Activated T-helper 17 cell treated with anti-CD3 and anti-CD28 coated beads, Interleukin-2, amount 50 U/mL, for 72 hours (primary cell): Measurements from ENCODE around the gene ACOX3. TPM values are rescaled to one million over a fixed set of nuclear protein-coding genes. Genes with fewer than 3 reads are reported as not detected.
A peak's percentile ranks its signal among the peaks of the same experiment; 100 is the strongest.
"Not testable (repeated sequence)": the region's sequence is repeated elsewhere in the genome, so short reads cannot be mapped to it uniquely, and the experiment has no call there.

Experiments
- ATAC-seq: fragments of 150-1000 bp; cut with Tn5 transposase; replicated peaks from 2 replicates; pipeline ENCODE4 v1.10.0; 2021; ENCODE audit warnings: mild to moderate bottlenecking, moderate library complexity
- H3K27ac Mint-ChIP-seq: one replicate; pipeline ENCODE4 v1.8.0; 2022; ENCODE audit warnings: mixed read lengths
- H3K27me3 Mint-ChIP-seq: one replicate; pipeline ENCODE4 v1.8.0; 2022; ENCODE audit warnings: mixed read lengths
- H3K36me3 Mint-ChIP-seq: one replicate; pipeline ENCODE4 v1.8.0; 2022; ENCODE audit warnings: low read depth, mild to moderate bottlenecking, mixed read lengths
- H3K4me1 Mint-ChIP-seq: one replicate; pipeline ENCODE4 v1.8.0; 2022; ENCODE audit warnings: mixed read lengths
- H3K4me3 Mint-ChIP-seq: one replicate; pipeline ENCODE4 v1.8.0; 2022; ENCODE audit warnings: mild to moderate bottlenecking, mixed read lengths
- H3K9me3 Mint-ChIP-seq: one replicate; pipeline ENCODE4 v1.8.0; 2022; ENCODE audit warnings: mixed read lengths
- total RNA-seq, 2 donors: library from RNA; stranded (reverse); gene quantifications; one replicate each; pipeline ENCODE4 v1.2.3, GENCODE V29; 2022

Gene ACOX3
- total RNA-seq, 2 donors from 2014 or later, result 34.4 to 63.6 TPM

DNA sequence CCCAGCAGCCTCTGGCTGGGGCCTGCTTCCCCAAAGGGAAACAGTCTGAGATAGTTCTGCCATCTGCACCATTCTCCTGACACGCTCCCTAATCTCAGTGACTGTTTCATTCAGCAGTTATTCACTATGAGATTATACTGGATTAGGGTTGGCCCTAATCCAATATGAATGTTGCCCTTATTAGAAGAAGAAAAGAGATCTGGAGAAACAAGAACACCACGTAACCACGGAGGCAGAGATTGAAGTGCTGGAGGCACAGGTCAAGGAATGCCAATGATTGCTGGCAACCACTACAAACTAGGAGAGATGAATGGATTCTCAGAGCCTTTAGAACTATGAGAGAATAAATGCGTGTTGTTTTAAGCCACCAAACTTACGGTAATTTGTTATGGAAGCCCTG lies 7.4 kb downstream of the ACOX3 start:
- Mint-ChIP-seq H3K27ac (no peak overlapping the region), H3K9me3 (no peaks in the 10 kb centered on the region), H3K4me3 (no peak overlapping the region), H3K36me3 (peaks cover 11% of the 10 kb centered on the region), H3K4me1 (peaks cover 19% of the 10 kb centered on the region), H3K27me3 (no peaks in the 10 kb centered on the region)
- no peak for ATAC-seq

DNA sequence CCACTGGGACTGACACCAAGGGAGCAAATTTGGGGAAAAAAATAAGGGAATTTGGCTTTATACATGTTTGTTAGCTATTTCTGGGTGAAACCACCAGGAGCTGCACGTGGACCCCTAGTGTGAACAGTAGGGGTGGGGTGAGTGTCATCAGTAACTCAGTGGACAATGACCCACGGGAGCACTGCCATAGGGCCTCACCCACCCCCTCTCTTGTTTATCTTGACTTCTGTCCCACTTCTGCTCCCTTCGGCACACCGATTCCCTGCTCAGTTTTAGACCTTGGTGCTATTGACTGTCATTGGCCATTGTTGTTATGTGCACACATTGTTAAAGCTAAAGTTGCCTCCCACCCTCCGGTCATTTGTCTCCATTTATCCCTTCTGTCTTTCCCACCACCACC lies 9.0 kb downstream of the ACOX3 start:
- no peak overlapping the region for H3K4me3 Mint-ChIP-seq
- peaks cover 23% of the 10 kb centered on the region for H3K36me3 Mint-ChIP-seq
- H3K27me3 Mint-ChIP-seq, result no peaks in the 10 kb centered on the region
- no peaks in the 10 kb centered on the region for H3K9me3 Mint-ChIP-seq
- no peak for ATAC-seq
- H3K4me1 Mint-ChIP-seq, result peaks cover 13% of the 10 kb centered on the region
- no peak overlapping the region for H3K27ac Mint-ChIP-seq

DNA sequence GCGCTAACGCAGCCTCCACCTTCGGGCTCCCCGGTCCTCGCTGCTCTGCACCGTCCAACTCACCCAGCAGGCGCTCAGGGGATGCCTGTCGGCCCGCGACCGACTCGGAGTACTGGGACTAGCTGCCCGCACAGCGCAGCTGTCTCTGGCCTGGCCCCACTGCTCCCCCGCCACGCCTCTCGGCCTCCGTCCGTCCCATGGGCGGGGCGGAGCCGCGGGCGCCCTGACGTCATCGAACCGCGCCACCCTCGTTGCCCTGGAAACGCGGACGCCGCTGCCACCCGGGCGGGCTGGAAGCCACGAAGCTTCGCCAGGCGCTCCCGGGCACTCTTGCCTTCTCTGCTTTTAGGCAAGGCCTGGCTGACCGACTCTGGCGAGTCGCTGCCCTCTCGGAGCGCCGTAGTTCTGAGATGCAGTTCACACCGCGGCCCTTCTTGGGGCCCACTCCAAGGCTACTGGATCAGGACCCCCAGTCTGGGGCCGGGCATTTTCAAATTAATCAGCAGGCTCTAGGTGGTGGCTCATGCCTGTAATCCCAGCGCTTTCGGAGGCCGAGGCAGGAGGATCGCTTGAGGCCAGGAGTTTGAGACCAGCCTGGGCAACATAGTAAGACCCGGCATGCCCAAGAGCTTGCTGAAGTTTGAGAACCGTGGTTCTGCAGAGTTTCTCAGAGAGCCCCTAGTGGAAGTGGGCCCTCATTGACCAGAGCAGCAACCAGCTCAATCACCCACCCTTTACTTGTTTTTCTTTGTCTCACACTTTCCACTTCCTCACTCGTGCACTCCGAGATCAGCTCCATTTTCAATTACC lies 12.0 kb downstream of the ACOX3 start:
- Mint-ChIP-seq H3K4me1 (peaks cover 11% of the 10 kb centered on the region), H3K4me3 (peak overlapping the region; percentile 88), H3K27ac (peak overlapping the region; percentile 94), H3K27me3 (no peaks in the 10 kb centered on the region), H3K9me3 (no peaks in the 10 kb centered on the region), H3K36me3 (peaks cover 38% of the 10 kb centered on the region)
- peak; percentile 99 for ATAC-seq

DNA sequence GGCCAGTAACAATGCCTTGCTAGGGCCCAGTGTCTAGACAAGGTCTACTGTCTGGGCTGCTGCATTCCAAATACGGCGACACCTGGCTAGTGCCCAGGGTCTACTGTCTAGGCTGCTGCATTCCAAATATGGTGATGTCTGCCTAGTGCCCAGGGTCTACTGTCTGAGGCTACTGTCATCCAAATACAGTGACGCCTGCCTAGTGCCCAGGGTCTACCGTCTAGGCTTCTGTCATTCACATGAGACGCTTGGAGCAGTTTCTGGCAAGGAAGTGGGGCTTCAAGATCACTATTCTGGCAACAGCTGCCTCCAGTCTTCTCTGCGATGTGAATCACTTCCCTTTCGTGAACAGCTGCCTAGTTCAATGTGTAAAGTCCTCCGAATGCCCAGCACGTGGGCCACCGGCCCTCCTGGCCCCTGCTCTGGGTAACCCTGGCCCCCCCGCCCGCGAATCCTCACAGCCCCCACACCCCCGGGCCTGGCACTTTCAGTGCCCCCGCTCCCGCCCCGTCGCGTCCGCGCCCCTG lies 12.7 kb downstream of the ACOX3 start:
- Mint-ChIP-seq H3K9me3 (no peaks in the 10 kb centered on the region), H3K27me3 (no peaks in the 10 kb centered on the region), H3K4me1 (peaks cover 11% of the 10 kb centered on the region), H3K4me3 (peak overlapping the region; percentile 88), H3K36me3 (peaks cover 38% of the 10 kb centered on the region), H3K27ac (peak overlapping the region; percentile 94)
- ATAC-seq, result peak; percentile 67

DNA sequence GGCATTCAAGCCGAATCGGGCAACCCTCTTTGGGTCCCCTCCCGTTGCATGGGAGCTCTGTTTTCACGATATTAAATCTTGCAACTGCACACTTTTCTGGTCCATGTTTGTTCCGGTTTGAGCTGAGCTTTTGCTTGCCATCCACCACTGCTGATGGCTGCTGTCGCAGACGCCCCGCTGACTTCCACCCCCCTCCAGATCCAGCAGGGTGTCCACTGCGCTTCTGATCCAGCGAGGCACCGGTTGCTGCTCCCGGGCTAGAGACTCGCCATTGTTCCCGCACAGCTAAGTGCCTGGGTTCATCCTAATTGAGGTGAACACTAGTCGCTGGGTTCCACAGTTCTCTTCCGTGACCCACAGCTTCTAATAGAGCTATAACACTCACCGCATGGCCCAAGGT lies 13.3 kb downstream of the ACOX3 start:
- peaks cover 11% of the 10 kb centered on the region for H3K4me1 Mint-ChIP-seq
- peaks cover 38% of the 10 kb centered on the region for H3K36me3 Mint-ChIP-seq
- ATAC-seq, result no peak
- H3K27ac Mint-ChIP-seq, result peak overlapping the region; percentile 94
- peak overlapping the region; percentile 88 for H3K4me3 Mint-ChIP-seq
- no peaks in the 10 kb centered on the region for H3K27me3 Mint-ChIP-seq
- H3K9me3 Mint-ChIP-seq, result no peaks in the 10 kb centered on the region

DNA sequence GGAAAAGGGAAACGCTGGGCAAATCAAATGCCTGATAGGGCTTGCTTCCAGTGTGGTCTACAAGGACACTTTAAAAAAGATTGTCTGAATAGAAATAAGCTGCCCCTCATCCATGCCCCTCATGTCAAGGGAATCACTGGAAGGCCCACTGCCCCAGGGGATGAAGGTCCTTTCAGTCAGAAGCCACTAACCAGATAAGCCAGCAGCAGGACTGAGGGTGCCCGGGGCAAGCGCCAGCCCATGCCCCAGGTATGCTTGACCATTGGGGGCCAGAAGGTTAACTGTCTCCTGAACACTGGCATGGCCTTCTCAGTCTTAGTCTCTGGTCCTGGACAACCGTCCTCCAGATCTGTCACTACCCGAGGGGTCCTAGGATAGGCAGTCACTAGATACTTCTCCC lies 17.7 kb downstream of the ACOX3 start:
- Mint-ChIP-seq H3K27me3 (no peaks in the 10 kb centered on the region), H3K36me3 (peaks cover 49% of the 10 kb centered on the region), H3K4me3 (no peak overlapping the region), H3K27ac (peak overlapping the region; percentile 97), H3K4me1 (peaks cover 40% of the 10 kb centered on the region), H3K9me3 (no peaks in the 10 kb centered on the region)
- ATAC-seq, result no peak

DNA sequence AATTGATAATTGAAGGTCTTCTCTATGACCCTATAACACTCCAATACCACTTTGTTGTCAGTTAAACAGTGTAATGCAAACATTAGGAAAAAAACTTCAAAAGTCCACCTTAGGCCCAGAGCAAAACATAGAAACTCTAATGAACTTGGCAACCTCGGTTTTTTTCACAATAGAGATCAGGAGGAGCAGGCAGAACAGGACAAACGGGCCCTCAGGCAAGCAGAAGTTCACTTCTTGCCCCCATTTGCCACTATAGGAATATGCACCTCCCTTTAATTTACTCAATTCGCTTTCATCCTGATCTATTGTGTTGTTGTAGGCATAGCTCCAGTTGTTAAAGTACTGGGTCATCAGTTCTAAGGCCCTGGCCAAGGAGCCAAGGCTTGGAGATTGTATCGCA lies 18.2 kb downstream of the ACOX3 start:
- Mint-ChIP-seq H3K36me3 (peaks cover 49% of the 10 kb centered on the region), H3K4me1 (peaks cover 44% of the 10 kb centered on the region), H3K4me3 (peak overlapping the region; percentile 73), H3K27me3 (no peaks in the 10 kb centered on the region), H3K27ac (peak overlapping the region; percentile 97), H3K9me3 (no peaks in the 10 kb centered on the region)
- no peak for ATAC-seq

DNA sequence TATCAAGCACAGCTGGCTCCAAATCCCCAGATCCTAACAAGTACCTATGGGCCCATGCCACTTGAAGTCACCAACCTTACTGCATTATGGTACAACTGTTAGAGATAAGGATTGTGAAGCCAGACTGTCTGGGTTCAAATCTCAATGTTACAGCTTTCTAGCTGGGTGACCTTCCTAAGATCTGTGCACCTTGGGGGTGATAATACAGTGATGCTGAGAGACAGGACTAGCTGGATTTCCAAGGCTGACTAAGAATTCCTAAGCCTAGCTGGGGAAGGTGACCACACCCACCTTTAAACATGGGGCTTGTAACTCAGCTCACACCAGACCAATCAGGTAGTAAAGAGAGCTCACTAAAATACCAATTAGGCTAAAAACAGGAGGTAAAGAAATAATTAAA lies 20.4 kb downstream of the ACOX3 start:
- not testable (repeated sequence) for H3K27me3 Mint-ChIP-seq, H3K9me3 Mint-ChIP-seq, ATAC-seq
- H3K4me3 Mint-ChIP-seq, result peak overlapping the region; percentile 73
- peak overlapping the region; percentile 97 for H3K27ac Mint-ChIP-seq
- peaks cover 60% of the 10 kb centered on the region for H3K36me3 Mint-ChIP-seq
- peaks cover 34% of the 10 kb centered on the region for H3K4me1 Mint-ChIP-seq

DNA sequence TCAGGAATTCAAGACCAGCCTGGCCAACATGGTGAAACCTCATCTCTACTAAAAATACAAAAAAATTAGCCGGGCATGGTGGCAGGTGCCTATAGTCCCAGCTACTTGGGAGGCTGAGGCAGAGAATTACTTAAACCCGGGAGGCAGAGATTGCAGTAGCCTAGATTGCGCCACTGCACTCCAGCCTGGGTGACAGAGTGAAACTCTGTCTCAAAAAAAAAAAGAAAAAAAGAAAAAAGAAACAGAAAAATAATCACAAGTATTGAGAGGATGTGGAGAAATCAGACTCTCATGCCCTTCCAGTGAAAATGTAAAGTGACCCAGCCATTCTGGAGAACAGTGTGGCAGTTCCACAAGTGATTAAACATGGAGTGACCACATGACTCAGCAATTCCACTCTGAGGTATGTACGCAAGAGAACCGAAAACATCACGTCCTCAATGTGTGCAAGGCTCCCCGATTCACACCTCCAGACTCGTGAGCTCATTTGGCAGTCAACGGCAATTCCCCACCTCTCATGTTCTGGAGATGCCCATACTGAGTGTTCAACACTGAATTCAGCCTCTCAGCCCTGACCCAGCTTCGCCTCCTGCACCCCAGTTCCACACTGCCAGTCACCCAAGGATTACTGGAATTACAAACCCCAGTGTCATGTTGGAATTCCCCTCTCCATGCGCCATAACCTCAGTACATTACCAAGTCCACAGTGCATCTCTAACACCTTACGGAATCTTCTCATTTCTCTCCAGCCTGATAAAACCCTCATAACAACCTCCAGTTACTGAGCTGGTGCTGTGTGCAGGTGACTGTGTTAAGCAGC lies 21.1 kb downstream of the ACOX3 start:
- ATAC-seq, result peak; percentile 96
- H3K4me3 Mint-ChIP-seq, result peak overlapping the region; percentile 73
- H3K36me3 Mint-ChIP-seq, result peaks cover 60% of the 10 kb centered on the region
- H3K4me1 Mint-ChIP-seq, result peaks cover 41% of the 10 kb centered on the region
- peak overlapping the region; percentile 97 for H3K27ac Mint-ChIP-seq
- no peaks in the 10 kb centered on the region for H3K9me3 Mint-ChIP-seq
- no peaks in the 10 kb centered on the region for H3K27me3 Mint-ChIP-seq

DNA sequence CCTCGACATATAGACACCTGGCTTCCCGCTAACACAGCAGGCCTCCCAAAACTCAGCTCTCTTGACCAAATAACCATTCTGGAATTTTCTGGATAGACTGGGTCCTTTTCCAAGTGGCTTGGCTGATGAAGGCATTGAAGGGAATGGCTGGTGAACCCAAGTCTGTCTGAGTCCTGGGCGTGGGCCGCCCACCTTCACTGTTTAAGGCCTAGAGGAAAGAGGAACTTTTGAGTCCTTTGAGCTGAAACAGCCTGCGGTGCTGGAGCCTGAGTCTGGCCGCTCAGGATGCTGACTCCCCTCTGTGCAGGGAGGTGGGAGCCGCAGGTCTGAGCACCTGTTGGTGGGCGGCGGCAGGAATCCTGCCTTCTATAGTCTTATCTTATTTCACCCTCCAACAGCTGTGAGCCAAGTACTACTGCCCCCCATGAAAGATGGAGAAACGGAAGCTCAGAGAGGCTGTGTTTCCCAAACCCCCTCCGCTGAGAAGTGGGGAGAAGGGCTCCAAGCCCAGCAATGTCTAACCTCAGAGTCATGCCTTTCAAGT lies 23.4 kb downstream of the ACOX3 start:
- H3K27ac Mint-ChIP-seq, result peak overlapping the region; percentile 97

DNA sequence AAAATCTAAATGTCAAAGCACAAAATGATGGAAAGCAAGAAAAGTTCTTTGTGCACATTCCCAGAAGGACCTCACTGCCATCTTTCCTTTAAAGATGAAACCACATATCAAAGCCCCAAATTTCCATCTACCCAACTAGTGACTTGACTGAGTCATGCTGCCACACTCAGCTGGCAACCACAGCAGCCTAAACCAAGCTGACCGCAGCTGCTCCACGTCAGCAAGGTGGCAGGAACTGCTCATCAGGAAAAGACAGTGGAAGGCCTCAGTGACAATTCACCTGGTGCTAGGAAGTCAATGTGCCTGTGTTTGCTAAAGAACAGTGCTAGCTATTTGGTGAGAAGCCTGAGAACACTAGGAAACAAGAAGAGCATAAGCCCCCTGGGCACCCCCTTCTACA lies 26.1 kb downstream of the ACOX3 start:
- ATAC-seq, result peak; percentile 88
- Mint-ChIP-seq H3K4me3 (peak overlapping the region; percentile 68), H3K27ac (peak overlapping the region; percentile 96)

More for the DNA sequence above, 23.4 kb downstream of the ACOX3 start:
- Mint-ChIP-seq H3K27me3 (no peaks in the 10 kb centered on the region), H3K9me3 (no peaks in the 10 kb centered on the region), H3K4me3 (peak overlapping the region; percentile 12), H3K36me3 (peaks cover 74% of the 10 kb centered on the region), H3K4me1 (peaks cover 53% of the 10 kb centered on the region)
- no peak for ATAC-seq

DNA sequence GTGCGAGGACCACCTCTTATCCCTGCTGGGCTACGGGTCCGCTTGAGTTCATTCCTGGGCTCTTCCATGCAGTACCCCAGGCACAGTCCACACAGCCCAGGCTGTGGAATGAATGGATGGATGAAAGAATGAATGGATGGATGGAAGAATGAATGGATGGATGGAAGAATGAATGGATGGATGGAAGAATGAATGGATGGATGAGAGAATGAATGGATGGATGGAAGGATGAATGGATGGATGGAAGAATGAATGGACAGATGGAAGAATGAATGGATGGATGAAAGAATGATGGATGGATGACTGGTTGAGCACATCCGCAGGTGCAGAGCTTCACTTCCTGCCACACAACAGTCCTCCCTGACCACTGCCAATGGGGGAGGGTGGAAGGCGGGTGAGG lies 28.2 kb downstream of the ACOX3 start:
- Mint-ChIP-seq H3K36me3 (peaks cover 89% of the 10 kb centered on the region), H3K9me3 (no peaks in the 10 kb centered on the region), H3K4me3 (no peak overlapping the region), H3K27ac (peak overlapping the region; percentile 12), H3K4me1 (peaks cover 31% of the 10 kb centered on the region), H3K27me3 (no peaks in the 10 kb centered on the region)
- ATAC-seq, result no peak

More for the DNA sequence above, 26.1 kb downstream of the ACOX3 start:
- Mint-ChIP-seq H3K27me3 (no peaks in the 10 kb centered on the region), H3K4me1 (peaks cover 37% of the 10 kb centered on the region), H3K36me3 (peaks cover 80% of the 10 kb centered on the region), H3K9me3 (no peaks in the 10 kb centered on the region)

DNA sequence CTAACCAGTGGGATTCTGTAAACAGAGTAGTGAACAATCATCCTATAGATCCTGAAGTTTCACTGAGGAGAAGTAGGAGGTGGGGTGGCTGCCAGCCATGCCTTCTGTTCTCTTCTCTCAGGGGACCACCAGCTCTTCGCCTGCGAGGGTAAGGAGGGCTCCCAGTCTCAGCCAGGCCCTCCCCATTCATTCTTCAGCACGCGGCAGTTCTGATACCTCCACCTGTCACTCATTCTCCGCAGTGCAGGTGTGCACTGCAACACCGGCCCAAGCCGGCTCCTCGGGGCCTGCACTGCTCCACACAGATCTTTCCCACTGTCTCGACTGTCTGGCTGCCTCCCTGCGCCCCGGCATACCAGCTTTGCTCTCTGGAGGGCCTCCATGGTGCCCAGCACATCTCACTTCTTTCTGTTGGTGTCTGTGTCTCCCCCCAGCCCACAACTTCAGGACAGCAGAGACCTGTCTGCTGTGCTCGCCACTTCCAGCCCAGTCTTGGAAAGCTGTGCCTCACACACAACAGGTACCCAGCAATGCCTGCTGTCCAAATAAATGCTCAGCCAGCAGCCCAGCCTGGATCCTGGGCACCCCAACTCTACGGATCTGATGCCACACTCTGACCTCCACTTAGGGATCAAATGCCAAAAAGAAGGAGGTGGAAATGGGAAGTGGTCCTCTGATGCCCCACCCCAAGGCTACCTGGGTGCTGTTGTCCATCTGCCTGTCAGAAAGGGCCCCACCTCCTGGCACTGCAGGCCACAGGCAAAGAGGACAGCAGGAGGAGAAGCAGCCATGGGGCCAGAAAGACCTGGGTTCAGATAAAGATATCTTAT lies 29.0 kb downstream of the ACOX3 start:
- Mint-ChIP-seq H3K4me1 (peaks cover 31% of the 10 kb centered on the region), H3K36me3 (peaks cover 84% of the 10 kb centered on the region), H3K27ac (peak overlapping the region; percentile 12), H3K4me3 (no peak overlapping the region), H3K27me3 (no peaks in the 10 kb centered on the region), H3K9me3 (no peaks in the 10 kb centered on the region)
- no peak for ATAC-seq
